Karpas-422 (cell line): ENCODE results near the gene AMBRA1. TPM values are rescaled to one million over a fixed set of nuclear protein-coding genes. Genes with fewer than 3 reads are reported as not detected.
"Not testable (repeated sequence)": the region's sequence is repeated elsewhere in the genome, so short reads cannot be mapped to it uniquely, and the experiment has no call there.

Experiments
- DNase-seq: peaks from one replicate; pipeline ENCODE4 v3.0.0-alpha.2; 2015
- H2AFZ ChIP-seq: fragments of 200-600 bp; sonication (generic); 2 replicates; pipeline ENCODE4 v1.6.1; 2014; ENCODE audit warnings: antibody characterized with exemption, low read length, mixed read lengths
- H3K27ac ChIP-seq: fragments of 200-600 bp; sonication (generic); 2 replicates; pipeline ENCODE4 v1.5.1; 2014; ENCODE audit warnings: mild to moderate bottlenecking, low read length, moderate library complexity
- H3K27me3 ChIP-seq: fragments of 200-600 bp; sonication (generic); 2 replicates; pipeline ENCODE4 v1.6.1; 2014; ENCODE audit warnings: low read length, mixed read lengths
- H3K36me3 ChIP-seq: fragments of 200-600 bp; sonication (generic); 2 replicates; pipeline ENCODE4 v1.6.1; 2014; ENCODE audit warnings: low read length, mixed read lengths; ENCODE audit not compliant: insufficient read depth
- H3K4me1 ChIP-seq: fragments of 200-600 bp; sonication (generic); 2 replicates; pipeline ENCODE4 v1.6.1; 2014; ENCODE audit warnings: mild to moderate bottlenecking, low read length, mixed read lengths
- H3K4me2 ChIP-seq: fragments of 200-600 bp; sonication (generic); 2 replicates; pipeline ENCODE4 v1.6.1; 2014; ENCODE audit warnings: low read length, low read depth, mild to moderate bottlenecking; ENCODE audit not compliant: poor library complexity, severe bottlenecking
- H3K4me3 ChIP-seq: fragments of 200-600 bp; sonication (generic); 2 replicates; pipeline ENCODE4 v1.5.1; 2014; ENCODE audit warnings: mild to moderate bottlenecking, antibody characterized with exemption, low read length, mixed read lengths
- H3K79me2 ChIP-seq: fragments of 200-600 bp; sonication (generic); 2 replicates; pipeline ENCODE4 v1.6.1; 2014; ENCODE audit warnings: mild to moderate bottlenecking, low read length, mixed read lengths
- H3K9ac ChIP-seq: fragments of 200-600 bp; sonication (generic); 2 replicates; pipeline ENCODE4 v1.6.0; 2014; ENCODE audit warnings: low read length
- H3K9me2 ChIP-seq: fragments of 200-600 bp; sonication (generic), shearing (Covaris generic); replicated peaks from 2 replicates; pipeline ENCODE4 v1.6.0; 2014; ENCODE audit warnings: mild to moderate bottlenecking, low read length, moderate library complexity; ENCODE audit not compliant: insufficient read depth
- H3K9me3 ChIP-seq: fragments of 300-700, 200-600 bp; sonication (generic); 2 replicates; pipeline ENCODE4 v1.6.1; 2014; ENCODE audit warnings: low read length, mixed read lengths
- H4K20me1 ChIP-seq: fragments of 200-600 bp; sonication (generic); 2 replicates; pipeline ENCODE4 v1.6.1; 2014; ENCODE audit warnings: mild to moderate bottlenecking, antibody characterized with exemption, low read length, low read depth; ENCODE audit not compliant: insufficient read depth
- total RNA-seq: library from RNA; depleted of rRNA; stranded (reverse); fragments of >200 nt; shearing (Covaris generic); gene quantifications from 2 replicates; pipeline ENCODE4 v1.2.3, GENCODE V29; 2014; ENCODE audit warnings: low replicate concordance

AMBRA1 gene
- total RNA-seq, 1 experiment from 2014 or later: 30.3 TPM

- no peak overlapping the region for H2AFZ ChIP-seq
- no peak overlapping the region for H3K27ac ChIP-seq
- no peaks in the 10 kb centered on the region for H3K9me3 ChIP-seq
- no peaks in the 10 kb centered on the region for H3K36me3 ChIP-seq
- H3K27me3 ChIP-seq: no peaks in the 10 kb centered on the region
- H4K20me1 ChIP-seq: peaks cover 8% of the 10 kb centered on the region; the same call in 1 of the 2 replicates
- H3K79me2 ChIP-seq: peaks cover 17% of the 10 kb centered on the region
- H3K4me1 ChIP-seq: peaks cover 27% of the 10 kb centered on the region
- no peak overlapping the region for H3K9ac ChIP-seq
- DNase-seq: no peak
- no peak overlapping the region for H3K4me3 ChIP-seq
- no peak overlapping the region for H3K4me2 ChIP-seq
- H3K9me2 ChIP-seq: no peaks in the 10 kb centered on the region
Measured at GRCh38 chr11:46597155-46597554, 3.3 kb upstream of the AMBRA1 start.

GRCh38 chr11:46594785-46595184 is 962 bp upstream of the AMBRA1 start:
- Histone ChIP-seq H3K27ac (no peak overlapping the region), H3K4me3 (peak overlapping the region; percentile 79), H3K36me3 (no peaks in the 10 kb centered on the region), H2AFZ (peak overlapping the region; percentile 40), H4K20me1 (peaks cover 8% of the 10 kb centered on the region; the same call in 1 of the 2 replicates), H3K9me3 (no peaks in the 10 kb centered on the region), H3K9ac (no peak overlapping the region), H3K4me2 (peak overlapping the region; percentile 88), H3K27me3 (no peaks in the 10 kb centered on the region), H3K4me1 (peaks cover 30% of the 10 kb centered on the region), H3K79me2 (peaks cover 40% of the 10 kb centered on the region), H3K9me2 (no peaks in the 10 kb centered on the region)
- no peak for DNase-seq

GRCh38 chr11:46594374-46594700 is 514 bp upstream of the AMBRA1 start:
- H3K4me2 ChIP-seq: peak overlapping the region; percentile 88
- H3K36me3 ChIP-seq: no peaks in the 10 kb centered on the region
- H3K79me2 ChIP-seq: peaks cover 45% of the 10 kb centered on the region
- peaks cover 30% of the 10 kb centered on the region for H3K4me1 ChIP-seq
- no peak overlapping the region for H3K27ac ChIP-seq
- no peaks in the 10 kb centered on the region for H3K9me2 ChIP-seq
- H4K20me1 ChIP-seq: peaks cover 8% of the 10 kb centered on the region; the same call in 1 of the 2 replicates
- no peak for DNase-seq
- H3K9me3 ChIP-seq: no peaks in the 10 kb centered on the region
- H3K9ac ChIP-seq: peak overlapping the region; percentile 75
- no peaks in the 10 kb centered on the region for H3K27me3 ChIP-seq
- H2AFZ ChIP-seq: peak overlapping the region; percentile 40
- peak overlapping the region; percentile 79 for H3K4me3 ChIP-seq

DNA sequence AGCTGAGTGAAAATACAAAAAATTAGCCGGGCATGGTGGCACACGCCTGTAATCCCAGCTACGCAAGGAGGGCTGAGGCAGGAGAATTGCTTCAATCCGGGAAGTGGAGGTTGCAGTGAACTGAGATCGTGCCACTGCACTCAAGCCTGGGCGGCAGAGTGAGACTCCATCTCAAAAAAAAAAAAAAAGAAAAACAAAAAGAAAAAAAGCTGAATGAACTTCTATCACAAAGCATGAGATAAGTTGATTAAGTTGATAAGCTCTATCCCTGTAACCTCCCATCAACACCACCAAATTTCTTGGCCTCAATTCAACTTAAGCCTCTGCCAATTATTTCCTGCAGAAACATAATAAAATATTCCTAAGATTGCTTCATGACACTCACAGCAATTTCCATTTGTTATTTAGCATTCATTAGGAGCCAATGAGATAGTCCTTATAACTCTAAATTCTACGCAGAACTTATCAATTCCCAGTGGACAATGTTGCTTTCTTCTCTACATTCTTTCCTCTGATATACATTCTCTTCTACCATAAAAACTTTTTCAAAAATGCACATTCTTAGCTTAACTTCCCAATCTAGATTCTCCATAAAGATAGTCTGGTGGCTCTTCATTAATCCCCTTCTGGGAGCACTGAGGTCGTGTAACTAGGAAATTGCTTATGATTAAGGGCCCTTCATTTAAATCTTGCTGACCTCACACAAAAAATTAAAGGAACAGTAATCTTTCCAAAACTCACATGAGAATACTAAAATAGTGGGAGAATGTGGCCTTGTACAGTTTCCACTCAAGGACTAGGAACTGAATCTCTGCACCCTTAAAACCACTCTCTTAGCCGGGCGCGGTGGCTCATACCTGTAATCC is 2.9 kb downstream of the AMBRA1 start:
- Histone ChIP-seq H3K27me3 (no peaks in the 10 kb centered on the region), H3K79me2 (peaks cover 78% of the 10 kb centered on the region), H3K36me3 (peaks cover 6% of the 10 kb centered on the region; the same call in 1 of the 2 replicates), H3K27ac (no peak overlapping the region), H3K9me2 (no peaks in the 10 kb centered on the region), H3K9me3 (no peaks in the 10 kb centered on the region), H4K20me1 (peaks cover 8% of the 10 kb centered on the region; the same call in 1 of the 2 replicates), H2AFZ (no peak overlapping the region), H3K9ac (no peak overlapping the region), H3K4me3 (no peak overlapping the region), H3K4me2 (peak overlapping the region; percentile 52), H3K4me1 (peaks cover 30% of the 10 kb centered on the region)
- no peak for DNase-seq

- Histone ChIP-seq H3K4me3 (no peak overlapping the region), H3K27me3 (no peaks in the 10 kb centered on the region), H3K27ac (no peak overlapping the region), H2AFZ (no peak overlapping the region), H3K9me3 (no peaks in the 10 kb centered on the region), H3K4me2 (no peak overlapping the region), H4K20me1 (peaks cover 8% of the 10 kb centered on the region; the same call in 1 of the 2 replicates), H3K79me2 (peaks cover 87% of the 10 kb centered on the region), H3K9ac (no peak overlapping the region), H3K9me2 (no peaks in the 10 kb centered on the region), H3K4me1 (peaks cover 23% of the 10 kb centered on the region), H3K36me3 (peaks cover 6% of the 10 kb centered on the region; the same call in 1 of the 2 replicates)
- DNase-seq: no peak
Measured at GRCh38 chr11:46588915-46589314, 4.9 kb downstream of the AMBRA1 start.

GRCh38 chr11:46588131-46588530 is 5.7 kb downstream of the AMBRA1 start:
- Histone ChIP-seq H3K79me2 (peaks cover 80% of the 10 kb centered on the region), H4K20me1 (peaks cover 4% of the 10 kb centered on the region; the same call in 1 of the 2 replicates), H3K9me3 (no peaks in the 10 kb centered on the region), H2AFZ (no peak overlapping the region), H3K9ac (no peak overlapping the region), H3K4me1 (peaks cover 23% of the 10 kb centered on the region), H3K27ac (no peak overlapping the region), H3K4me3 (no peak overlapping the region), H3K9me2 (no peaks in the 10 kb centered on the region), H3K4me2 (no peak overlapping the region), H3K27me3 (no peaks in the 10 kb centered on the region), H3K36me3 (peaks cover 6% of the 10 kb centered on the region; the same call in 1 of the 2 replicates)
- no peak for DNase-seq

DNA sequence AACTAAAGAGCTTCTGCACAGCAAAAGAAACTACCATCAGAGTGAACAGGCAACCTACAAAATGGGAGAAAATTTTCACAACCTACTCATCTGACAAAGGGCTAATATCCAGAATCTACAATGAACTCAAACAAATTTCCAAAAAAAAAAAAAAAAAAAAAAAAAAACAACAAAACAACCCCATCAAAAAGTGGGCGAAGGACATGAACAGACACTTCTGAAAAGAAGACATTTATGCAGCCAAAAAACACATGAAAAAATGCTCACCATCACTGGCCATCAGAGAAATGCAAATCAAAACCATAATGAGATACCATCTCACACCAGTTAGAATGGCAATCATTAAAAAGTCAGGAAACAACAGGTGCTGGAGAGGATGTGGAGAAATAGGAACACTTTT is 10.3 kb downstream of the AMBRA1 start:
- DNase-seq, H3K27me3 ChIP-seq, H3K4me1 ChIP-seq, H2AFZ ChIP-seq, H3K9ac ChIP-seq, H3K9me3 ChIP-seq, H3K36me3 ChIP-seq, H4K20me1 ChIP-seq, H3K4me2 ChIP-seq, H3K27ac ChIP-seq, H3K4me3 ChIP-seq, H3K9me2 ChIP-seq: not testable (repeated sequence)
- peaks cover 78% of the 10 kb centered on the region for H3K79me2 ChIP-seq

GRCh38 chr11:46582588-46582987 is 11.2 kb downstream of the AMBRA1 start:
- Histone ChIP-seq H4K20me1 (no peaks in the 10 kb centered on the region), H3K9ac (no peak overlapping the region)

More at GRCh38 chr11:46582588-46582987, 11.2 kb downstream of the AMBRA1 start:
- H3K27ac ChIP-seq: no peak overlapping the region
- peaks cover 78% of the 10 kb centered on the region for H3K79me2 ChIP-seq
- no peaks in the 10 kb centered on the region for H3K27me3 ChIP-seq
- H3K9me3 ChIP-seq: no peaks in the 10 kb centered on the region
- H3K36me3 ChIP-seq: peaks cover 6% of the 10 kb centered on the region; the same call in 1 of the 2 replicates
- no peak overlapping the region for H3K4me3 ChIP-seq
- no peaks in the 10 kb centered on the region for H3K4me1 ChIP-seq
- DNase-seq: no peak
- H2AFZ ChIP-seq: no peak overlapping the region
- H3K9me2 ChIP-seq: no peaks in the 10 kb centered on the region
- H3K4me2 ChIP-seq: no peak overlapping the region
